ENCODE measurements around the gene PUDP.

DNA sequence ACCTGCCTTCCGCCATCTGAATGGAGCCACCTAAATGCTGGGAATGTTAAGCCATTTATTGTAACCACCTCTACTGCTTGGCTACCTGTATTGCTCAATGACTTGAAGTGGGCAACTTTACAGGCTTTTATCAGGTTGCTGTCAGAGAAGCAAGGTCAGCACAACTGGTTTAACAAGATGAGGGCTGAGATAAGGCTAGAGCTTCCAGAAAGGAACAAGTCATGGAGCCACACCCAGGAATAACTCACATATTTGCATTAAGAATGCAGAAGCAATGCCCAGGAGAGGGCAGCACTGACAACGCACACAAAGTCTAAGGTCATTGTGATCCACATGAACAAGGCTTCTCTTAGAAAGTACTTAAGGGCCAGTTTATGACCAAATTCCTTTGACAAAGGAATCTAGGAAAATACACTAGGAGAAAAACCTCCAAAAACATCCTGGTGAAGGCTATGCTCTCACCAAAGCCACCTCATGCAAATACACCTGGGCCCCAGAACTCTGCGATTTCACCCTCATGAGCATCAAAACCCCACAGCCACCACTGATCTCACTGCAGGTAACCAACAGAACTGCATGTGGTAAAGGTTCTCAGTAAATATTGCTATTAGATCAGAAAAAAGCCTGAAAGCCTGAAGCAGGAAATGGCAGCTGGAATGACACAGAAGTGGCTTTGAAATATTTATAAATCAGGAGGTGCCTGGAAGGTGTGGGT lies 15.5 kb downstream of the PUDP start:
- TF ChIP-seq, protein P1, sequence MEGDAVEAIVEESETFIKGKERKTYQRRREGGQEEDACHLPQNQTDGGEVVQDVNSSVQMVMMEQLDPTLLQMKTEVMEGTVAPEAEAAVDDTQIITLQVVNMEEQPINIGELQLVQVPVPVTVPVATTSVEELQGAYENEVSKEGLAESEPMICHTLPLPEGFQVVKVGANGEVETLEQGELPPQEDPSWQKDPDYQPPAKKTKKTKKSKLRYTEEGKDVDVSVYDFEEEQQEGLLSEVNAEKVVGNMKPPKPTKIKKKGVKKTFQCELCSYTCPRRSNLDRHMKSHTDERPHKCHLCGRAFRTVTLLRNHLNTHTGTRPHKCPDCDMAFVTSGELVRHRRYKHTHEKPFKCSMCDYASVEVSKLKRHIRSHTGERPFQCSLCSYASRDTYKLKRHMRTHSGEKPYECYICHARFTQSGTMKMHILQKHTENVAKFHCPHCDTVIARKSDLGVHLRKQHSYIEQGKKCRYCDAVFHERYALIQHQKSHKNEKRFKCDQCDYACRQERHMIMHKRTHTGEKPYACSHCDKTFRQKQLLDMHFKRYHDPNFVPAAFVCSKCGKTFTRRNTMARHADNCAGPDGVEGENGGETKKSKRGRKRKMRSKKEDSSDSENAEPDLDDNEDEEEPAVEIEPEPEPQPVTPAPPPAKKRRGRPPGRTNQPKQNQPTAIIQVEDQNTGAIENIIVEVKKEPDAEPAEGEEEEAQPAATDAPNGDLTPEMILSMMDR (IDR thresholded peaks at IDR 0.05), result peak in 1 of 5 experiments; percentile 1
- TF ChIP-seq POLR2A (IDR thresholded peaks at IDR 0.05), result no peak
